Stimulated activated CD4-positive, alpha-beta T cell treated with anti-CD3 and anti-CD28 coated beads, Interleukin-1b, Interleukin-23, amount 100 ng/mL, for 1 hour (primary cell): Measurements from ENCODE around the gene PROM2.
"Not testable (repeated sequence)": the region's sequence is repeated elsewhere in the genome, so short reads cannot be mapped to it uniquely, and the experiment has no call there.

Experiments
- DNase-seq, 2 donors: peaks; one replicate each; pipeline ENCODE4 v3.0.0-alpha.2; 2020; ENCODE audit warnings: low read depth in 2 of 2

PROM2 gene

DNA sequence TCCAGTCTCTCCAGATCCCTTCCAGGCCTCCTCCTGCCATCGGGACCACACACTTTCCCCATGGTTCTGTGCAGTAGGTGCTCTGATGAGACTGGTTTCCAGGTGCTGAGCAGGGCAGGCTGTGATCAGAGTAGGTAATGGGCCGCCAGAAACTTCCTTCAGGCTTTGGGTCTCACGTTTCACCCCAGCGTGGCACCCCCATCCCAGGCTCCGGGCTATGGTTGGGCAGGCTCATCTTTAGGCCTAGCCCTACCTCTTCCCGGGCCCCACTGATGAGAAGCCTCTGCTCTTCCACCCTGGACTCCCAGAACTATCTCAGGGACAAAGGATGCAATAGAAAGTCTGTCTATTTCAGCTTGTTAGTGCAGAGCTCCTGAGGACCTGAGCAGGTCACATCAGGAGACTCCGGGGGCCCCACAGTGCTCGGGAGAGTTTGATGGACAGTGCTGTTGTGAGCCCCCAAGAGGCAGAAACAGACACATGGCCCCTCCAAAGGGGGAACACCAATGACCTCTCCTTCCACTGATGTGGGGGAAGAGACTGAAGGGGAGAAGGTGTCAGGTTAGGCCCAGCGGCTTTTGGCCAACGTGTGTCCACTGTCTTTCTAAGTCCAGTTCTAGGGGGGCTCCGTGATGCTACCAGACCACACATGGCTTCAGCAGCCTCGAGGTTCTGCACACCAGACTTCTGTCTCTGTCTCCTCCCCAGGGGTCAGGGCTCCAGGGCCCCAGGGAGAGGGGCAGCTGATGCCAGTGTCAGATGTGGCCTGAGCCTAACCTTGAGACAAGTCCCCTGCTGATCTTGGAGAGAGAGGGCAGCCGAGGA lies 5.8 kb upstream of the PROM2 start:
- no peak for DNase-seq

DNA sequence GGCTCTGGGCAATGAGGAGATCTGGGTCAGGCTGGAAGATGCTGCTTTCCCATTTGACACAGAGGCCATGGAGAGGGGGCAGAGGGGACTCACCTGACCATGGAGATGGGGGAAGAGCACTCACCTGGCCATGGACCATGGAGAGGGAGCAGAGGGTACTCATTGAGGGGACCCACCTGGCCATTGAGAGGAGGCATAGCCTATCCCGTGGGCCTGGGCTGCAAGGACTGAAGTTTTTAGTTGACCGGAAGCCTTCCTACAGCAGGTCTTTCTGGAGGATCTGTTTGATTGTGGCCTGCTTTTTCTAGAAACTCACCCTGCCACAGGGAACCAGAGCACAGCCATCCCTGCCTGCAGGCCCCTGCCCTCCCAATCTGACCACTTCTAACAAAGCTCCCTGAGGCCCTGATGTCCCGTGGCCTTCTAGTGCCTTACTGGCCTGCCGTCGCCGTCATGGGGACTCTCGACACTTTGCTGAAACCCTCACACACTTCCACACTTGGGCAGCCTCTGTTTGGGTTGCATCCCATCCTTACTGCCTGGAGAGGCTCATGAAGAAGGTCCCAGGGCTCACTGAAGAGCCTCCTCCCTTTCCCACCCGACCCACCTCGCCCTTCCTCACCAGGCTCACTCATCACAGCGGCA lies 5.1 kb upstream of the PROM2 start:
- no peak for DNase-seq

DNA sequence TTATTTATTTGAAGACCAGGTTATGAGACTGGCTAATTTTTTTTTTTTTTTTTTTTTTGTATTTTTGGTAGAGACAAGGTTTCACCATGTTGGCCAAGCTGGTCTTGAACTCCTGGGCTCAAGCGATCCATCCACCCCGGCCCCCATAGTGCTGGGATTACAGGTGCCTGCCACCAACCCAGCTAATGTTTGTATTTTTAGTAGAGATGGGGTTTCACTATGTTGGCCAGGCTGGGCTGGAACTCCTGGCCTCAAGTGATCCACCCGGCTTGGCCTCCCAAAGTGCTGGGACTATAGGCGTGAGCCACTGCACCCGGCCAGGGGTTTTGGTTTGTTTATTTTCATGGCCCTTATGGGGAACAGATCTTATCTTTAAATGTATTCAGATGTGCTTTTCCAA lies 4.5 kb upstream of the PROM2 start:
- not testable (repeated sequence) for DNase-seq

DNA sequence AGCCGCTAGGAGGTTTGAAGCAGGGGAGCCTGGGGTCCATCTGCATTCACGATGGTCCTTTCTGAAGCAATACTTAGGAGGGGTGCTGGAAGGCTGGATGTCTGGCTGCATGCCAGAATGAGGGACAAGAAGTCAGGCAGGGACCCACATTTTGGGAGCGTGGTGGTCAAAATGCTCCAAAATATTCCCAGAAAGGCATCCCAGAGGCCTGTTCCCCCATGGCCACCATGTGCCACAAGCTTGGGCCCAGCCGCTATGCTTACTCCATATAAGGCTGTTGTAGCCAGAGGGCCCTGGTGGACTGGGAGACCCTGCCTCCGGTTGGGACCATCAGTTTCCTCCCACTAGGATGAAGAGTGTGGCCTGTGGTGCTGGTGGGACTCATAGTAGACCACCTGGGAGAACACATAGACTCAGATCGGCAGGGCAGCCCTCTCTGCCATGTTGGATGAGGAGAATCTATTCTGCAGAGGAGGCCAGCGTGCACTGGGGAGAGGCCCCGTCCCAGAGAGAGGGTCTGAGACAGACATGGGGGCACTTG lies 3.6 kb upstream of the PROM2 start:
- no peak for DNase-seq

- DNase-seq: no peak
These were observed 2.8 kb upstream of the PROM2 start for GRCh38 chr2:95271381-95271971.

DNA sequence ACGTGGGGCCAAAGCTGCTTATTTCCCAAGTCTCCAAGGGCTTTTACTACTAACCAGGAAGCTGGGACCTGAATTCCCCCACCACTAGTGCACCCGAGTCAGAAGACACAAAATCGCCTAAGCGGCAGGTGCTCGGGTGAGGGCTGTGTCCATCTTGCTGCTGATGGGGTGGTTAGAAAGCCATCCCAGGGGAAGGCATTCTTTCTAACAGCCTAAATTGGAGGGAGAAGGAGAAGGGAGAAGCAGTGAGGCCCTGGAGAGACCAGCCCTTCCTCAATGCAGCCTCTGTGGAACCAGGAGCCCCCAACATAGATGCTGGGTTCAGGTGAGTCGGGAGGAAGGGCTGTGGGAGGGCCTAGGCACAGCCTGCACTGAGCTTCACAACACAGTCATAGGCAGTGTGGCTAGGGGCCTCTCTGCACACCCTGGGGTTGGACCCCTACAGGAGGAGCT lies 1.9 kb upstream of the PROM2 start:
- no peak for DNase-seq

DNA sequence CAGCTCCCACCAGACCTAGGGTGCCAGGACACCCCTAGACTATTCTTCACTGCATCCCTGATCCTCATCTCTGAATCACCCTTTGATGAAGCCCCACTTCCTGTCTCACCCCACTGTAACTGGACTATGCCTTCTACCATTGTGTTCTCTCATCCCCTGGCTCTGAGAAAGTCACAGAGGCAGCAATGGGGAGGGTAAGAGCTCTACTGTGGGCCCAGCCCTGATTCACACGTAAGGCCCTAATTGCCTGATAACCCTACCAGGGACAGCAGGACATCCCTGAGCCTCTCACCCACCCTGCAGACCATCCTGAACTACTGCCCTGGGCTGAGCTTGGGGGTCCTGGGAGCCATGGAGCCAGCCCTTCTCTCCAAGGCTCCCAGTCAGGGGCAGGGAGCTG lies 1.5 kb upstream of the PROM2 start:
- DNase-seq: no peak

- no peak for DNase-seq
These were observed 521 bp upstream of the PROM2 start for GRCh38 chr2:95273566-95274290.

DNA sequence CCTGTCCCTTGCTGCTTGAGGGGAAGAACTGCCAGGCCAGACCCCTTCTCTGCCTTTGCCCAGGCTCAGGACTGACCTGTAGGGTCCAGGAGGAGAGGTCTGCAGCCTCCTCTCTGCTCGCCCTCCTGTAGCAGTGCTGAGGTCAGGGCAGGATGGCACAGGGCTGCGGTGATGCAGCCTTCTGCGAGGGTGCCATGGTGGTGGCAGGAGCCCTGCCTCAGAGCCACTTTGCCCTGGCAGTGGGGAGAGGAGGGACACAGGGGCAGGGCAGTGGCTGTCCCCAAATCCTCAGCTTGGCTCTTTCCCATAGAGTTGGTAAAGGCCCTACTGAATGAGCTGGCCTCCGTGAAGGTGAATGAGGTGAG lies 884 bp downstream of the PROM2 start:
- no peak for DNase-seq

DNA sequence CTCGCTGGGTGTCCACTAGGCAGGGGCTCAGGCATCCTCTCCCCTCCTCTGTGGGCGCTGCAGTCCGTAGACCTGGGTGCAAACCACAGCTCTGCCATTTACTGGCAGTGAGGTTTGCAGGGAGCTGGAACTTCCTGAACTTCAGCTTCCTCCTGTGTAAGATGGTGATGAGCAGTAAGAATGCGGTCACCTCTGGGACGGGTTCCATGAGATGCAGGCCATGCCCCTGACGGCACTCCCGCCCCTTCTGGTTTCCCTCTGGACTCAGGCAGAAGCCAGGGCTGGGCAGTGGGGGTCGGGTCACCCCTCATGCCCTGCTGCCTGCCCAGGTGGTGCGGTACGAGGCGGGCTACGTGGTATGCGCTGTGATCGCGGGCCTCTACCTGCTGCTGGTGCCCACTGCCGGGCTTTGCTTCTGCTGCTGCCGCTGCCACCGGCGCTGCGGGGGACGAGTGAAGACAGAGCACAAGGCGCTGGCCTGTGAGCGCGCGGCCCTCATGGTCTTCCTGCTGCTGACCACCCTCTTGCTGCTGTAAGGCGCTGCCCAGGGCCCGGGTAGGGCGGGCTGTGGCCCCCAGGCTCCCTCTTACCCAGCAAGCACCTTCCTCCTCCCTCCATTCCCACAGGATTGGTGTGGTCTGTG lies 1.5 kb downstream of the PROM2 start:
- DNase-seq: no peak

- no peak for DNase-seq
These were observed 2.1 kb downstream of the PROM2 start for GRCh38 chr2:95276244-95276887.

- DNase-seq: no peak
These were observed 2.6 kb downstream of the PROM2 start for GRCh38 chr2:95276888-95277245.

- no peak for DNase-seq
These were observed 3.1 kb downstream of the PROM2 start for GRCh38 chr2:95277246-95277906.

- no peak for DNase-seq
These were observed 3.8 kb downstream of the PROM2 start for GRCh38 chr2:95278051-95278471.

- DNase-seq: no peak
These were observed 4.5 kb downstream of the PROM2 start for GRCh38 chr2:95278637-95279225.

DNA sequence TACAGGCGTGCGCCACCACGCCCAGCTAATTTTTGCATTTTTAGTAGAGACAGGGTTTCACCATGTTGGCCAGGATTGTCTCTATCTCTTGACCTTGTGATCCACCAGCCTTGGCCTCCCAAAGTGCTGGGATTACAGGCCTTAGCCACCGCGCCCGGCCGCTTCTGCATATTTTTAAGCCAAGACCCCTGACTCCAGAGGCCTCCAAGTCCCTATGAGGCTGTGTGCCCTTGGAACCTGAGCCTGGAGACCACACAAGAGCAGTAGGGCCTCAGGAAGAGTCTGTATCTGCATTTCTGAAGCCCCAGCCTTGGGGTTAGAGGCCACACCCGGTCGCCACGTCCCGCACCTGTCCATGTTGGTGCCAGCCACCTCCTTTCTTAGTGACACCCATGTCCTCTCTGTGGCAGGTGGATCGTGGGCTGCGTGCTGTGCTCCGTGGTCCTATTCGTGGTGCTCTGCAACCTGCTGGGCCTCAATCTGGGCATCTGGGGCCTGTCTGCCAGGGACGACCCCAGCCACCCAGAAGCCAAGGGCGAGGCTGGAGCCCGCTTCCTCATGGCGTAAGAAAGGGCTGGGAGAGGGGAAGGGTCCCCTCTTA lies 5.3 kb downstream of the PROM2 start:
- DNase-seq: no peak

GRCh38 chr2:95281071-95281470 lies 6.8 kb downstream of the PROM2 start:
- no peak for DNase-seq

GRCh38 chr2:95281786-95282185 lies 7.5 kb downstream of the PROM2 start:
- no peak for DNase-seq

DNA sequence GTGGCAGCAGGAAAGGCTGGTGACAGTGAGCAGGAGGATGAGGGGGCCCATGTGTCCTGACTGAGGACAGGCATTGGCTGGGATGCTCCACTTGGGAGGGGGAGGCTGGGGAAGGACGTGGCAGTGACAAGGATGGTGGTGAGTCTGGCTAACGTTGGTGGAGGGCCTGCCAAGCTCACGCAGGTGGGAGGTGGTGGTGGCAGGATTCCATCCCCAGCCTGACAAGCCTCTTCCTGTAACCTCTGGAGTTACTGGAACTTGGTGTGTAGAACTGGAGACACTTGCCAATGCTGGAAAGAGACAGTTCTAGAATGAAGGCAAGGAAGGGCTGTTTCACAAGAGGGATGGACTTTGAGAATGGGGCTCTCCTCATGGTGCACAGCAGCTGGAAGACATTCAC lies 8.2 kb downstream of the PROM2 start:
- no peak for DNase-seq

- no peak for DNase-seq
These were observed 9.3 kb downstream of the PROM2 start for GRCh38 chr2:95283562-95283961.
